Tongue (tissue), 2 donors: ENCODE results near the gene CDKAL1. TPM values are rescaled to one million over a fixed set of nuclear protein-coding genes. Genes with fewer than 3 reads are reported as not detected.
"Not testable (repeated sequence)": the region's sequence is repeated elsewhere in the genome, so short reads cannot be mapped to it uniquely, and the experiment has no call there.

Experiments
- DNase-seq: peaks from one replicate; pipeline ENCODE4 v3.0.0-alpha.2; 2015
- total RNA-seq: library from RNA; depleted of rRNA; stranded (reverse); fragments of >200 nt; gene quantifications from one replicate; pipeline ENCODE4 v1.2.3, GENCODE V29; 2014

Gene CDKAL1
- total RNA-seq, 1 donor from 2014 or later: 36.5 TPM

GRCh38 chr6:20642441-20642840 lies 108.2 kb downstream of the CDKAL1 start:
- no peak for DNase-seq

GRCh38 chr6:20644667-20645370 lies 110.6 kb downstream of the CDKAL1 start:
- no peak for DNase-seq

- not testable (repeated sequence) for DNase-seq
Observed at GRCh38 chr6:20645572-20645971, 111.3 kb downstream of the CDKAL1 start.

GRCh38 chr6:20647585-20647984 lies 113.3 kb downstream of the CDKAL1 start:
- no peak for DNase-seq

- not testable (repeated sequence) for DNase-seq
Observed at GRCh38 chr6:20649696-20650470, 115.6 kb downstream of the CDKAL1 start.

GRCh38 chr6:20652299-20653084 lies 118.2 kb downstream of the CDKAL1 start:
- no peak for DNase-seq

GRCh38 chr6:20653085-20653479 lies 118.8 kb downstream of the CDKAL1 start:
- DNase-seq: no peak

- DNase-seq: no peak
Observed at GRCh38 chr6:20655317-20655716, 121.1 kb downstream of the CDKAL1 start.

- no peak for DNase-seq
Observed at GRCh38 chr6:20657274-20657800, 123.1 kb downstream of the CDKAL1 start.

- DNase-seq: no peak
Observed at GRCh38 chr6:20658053-20658452, 123.8 kb downstream of the CDKAL1 start.

GRCh38 chr6:20658516-20658915 lies 124.3 kb downstream of the CDKAL1 start:
- no peak for DNase-seq

- peak; percentile 28 for DNase-seq
Observed at GRCh38 chr6:20660534-20660933, 126.3 kb downstream of the CDKAL1 start.

GRCh38 chr6:20661721-20662120 lies 127.5 kb downstream of the CDKAL1 start:
- peak; percentile 79 for DNase-seq

GRCh38 chr6:20664250-20664649 lies 130.0 kb downstream of the CDKAL1 start:
- DNase-seq: no peak

GRCh38 chr6:20665290-20665689 lies 131.0 kb downstream of the CDKAL1 start:
- DNase-seq: no peak

- no peak for DNase-seq
Observed at GRCh38 chr6:20669571-20670314, 135.5 kb downstream of the CDKAL1 start.

GRCh38 chr6:20670750-20671149 lies 136.5 kb downstream of the CDKAL1 start:
- no peak for DNase-seq

GRCh38 chr6:20672038-20672437 lies 137.8 kb downstream of the CDKAL1 start:
- no peak for DNase-seq

GRCh38 chr6:20673458-20673857 lies 139.2 kb downstream of the CDKAL1 start:
- DNase-seq: no peak

- DNase-seq: no peak
Observed at GRCh38 chr6:20674664-20675063, 140.4 kb downstream of the CDKAL1 start.

GRCh38 chr6:20678831-20679352 lies 144.6 kb downstream of the CDKAL1 start:
- no peak for DNase-seq
